Activated T-cell treated with anti-CD3 and anti-CD28 coated beads, Interleukin-2, amount 50 U/mL, for 72 hours (primary cell): Measurements from ENCODE around the gene RIOX2. TPM values are rescaled to one million over a fixed set of nuclear protein-coding genes. Genes with fewer than 3 reads are reported as not detected.

Experiments used
- ATAC-seq, 2 donors: fragments of 150-1000 bp; cut with Tn5 transposase; replicated peaks in 1 of 2; 2 replicates each; pipeline ENCODE4 v1.10.0; 2021; ENCODE audit warnings: moderate library complexity in 2 of 2, mild to moderate bottlenecking in 1 of 2
- DNase-seq, 2 donors: peaks; one replicate each; pipeline ENCODE4 v3.0.0; 2021 to 2022; ENCODE audit warnings: mixed read lengths in 1 of 2
- H3K27ac Mint-ChIP-seq: one replicate; pipeline ENCODE4 v1.8.0; 2022; ENCODE audit warnings: mild to moderate bottlenecking, moderate library complexity, mixed read lengths
- H3K27me3 Mint-ChIP-seq: one replicate; pipeline ENCODE4 v1.8.0; 2022; ENCODE audit warnings: low read depth, mixed read lengths
- H3K36me3 Mint-ChIP-seq, 2 donors: one replicate each; pipeline ENCODE4 v1.8.0; 2022; ENCODE audit warnings: mixed read lengths in 2 of 2, mild to moderate bottlenecking in 1 of 2; ENCODE audit not compliant: insufficient read depth in 2 of 2
- H3K4me1 Mint-ChIP-seq: one replicate; pipeline ENCODE4 v1.8.0; 2022; ENCODE audit warnings: low read depth, mixed read lengths
- H3K4me3 Mint-ChIP-seq, 2 donors: one replicate each; pipeline ENCODE4 v1.8.0; 2022; ENCODE audit warnings: mild to moderate bottlenecking in 2 of 2, mixed read lengths in 2 of 2, moderate library complexity in 2 of 2
- H3K9me3 Mint-ChIP-seq, 2 donors: one replicate each; pipeline ENCODE4 v1.8.0; 2022; ENCODE audit warnings: mixed read lengths in 2 of 2
- total RNA-seq, 2 donors: library from RNA; stranded (reverse); gene quantifications; one replicate each; pipeline ENCODE4 v1.2.3, GENCODE V29; 2022

Gene RIOX2
- total RNA-seq, 2 donors from 2014 or later, result 32.8 to 37.8 TPM

DNA sequence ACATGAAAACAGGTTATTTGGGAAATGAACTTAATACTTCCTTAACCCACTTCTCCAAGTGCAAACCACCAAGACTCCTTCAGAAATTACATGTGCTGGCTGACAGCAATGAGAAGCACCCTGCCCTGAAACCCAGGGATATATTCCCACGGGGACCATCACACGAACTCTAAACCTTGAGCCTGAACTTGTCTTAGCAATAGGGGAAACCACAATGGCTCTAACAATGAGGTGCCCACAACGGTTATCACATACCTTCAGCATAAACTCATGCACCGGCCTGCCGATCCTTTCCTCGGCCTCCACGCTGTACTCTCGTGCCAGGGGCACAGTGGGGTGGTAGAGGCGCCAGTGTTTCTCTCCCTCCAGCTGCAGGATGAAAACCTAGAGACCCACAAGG is 13.4 kb downstream of the RIOX2 start:
- Mint-ChIP-seq H3K36me3 (peaks cover 1 to 24% of the 10 kb centered on the region in 2 donors), H3K27me3 (no peaks in the 10 kb centered on the region), H3K27ac (no peak overlapping the region), H3K4me1 (peaks cover 4% of the 10 kb centered on the region), H3K4me3 (no peak overlapping the region), H3K9me3 (no peaks in the 10 kb centered on the region)
- ATAC-seq (no peak), DNase-seq (no peak)

DNA sequence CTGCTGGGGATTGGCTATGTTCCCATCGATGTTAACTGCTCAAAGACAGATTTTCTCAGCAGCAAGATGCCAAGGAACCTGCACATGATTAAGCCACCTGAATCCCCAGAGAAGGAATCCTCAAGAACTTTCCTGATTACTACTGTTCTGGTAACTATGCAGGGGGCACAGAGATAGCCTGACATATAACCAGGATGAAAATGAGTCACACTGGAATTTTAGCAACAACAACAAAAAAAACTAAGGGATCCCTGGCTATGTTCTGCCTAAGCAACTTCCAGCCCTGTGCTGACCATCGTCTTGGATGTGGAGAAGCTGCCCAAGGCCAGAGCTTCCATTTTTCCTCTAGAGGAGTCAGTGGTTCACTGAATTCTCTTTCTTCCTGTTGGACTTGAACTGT is 13.8 kb downstream of the RIOX2 start:
- H3K27ac Mint-ChIP-seq, result no peak overlapping the region
- no peak overlapping the region for H3K4me3 Mint-ChIP-seq
- no peaks in the 10 kb centered on the region for H3K27me3 Mint-ChIP-seq
- H3K9me3 Mint-ChIP-seq, result no peaks in the 10 kb centered on the region
- no peak for ATAC-seq
- no peak for DNase-seq
- no peaks in the 10 kb centered on the region for H3K4me1 Mint-ChIP-seq
- H3K36me3 Mint-ChIP-seq, result peaks cover 1 to 24% of the 10 kb centered on the region in 2 donors

DNA sequence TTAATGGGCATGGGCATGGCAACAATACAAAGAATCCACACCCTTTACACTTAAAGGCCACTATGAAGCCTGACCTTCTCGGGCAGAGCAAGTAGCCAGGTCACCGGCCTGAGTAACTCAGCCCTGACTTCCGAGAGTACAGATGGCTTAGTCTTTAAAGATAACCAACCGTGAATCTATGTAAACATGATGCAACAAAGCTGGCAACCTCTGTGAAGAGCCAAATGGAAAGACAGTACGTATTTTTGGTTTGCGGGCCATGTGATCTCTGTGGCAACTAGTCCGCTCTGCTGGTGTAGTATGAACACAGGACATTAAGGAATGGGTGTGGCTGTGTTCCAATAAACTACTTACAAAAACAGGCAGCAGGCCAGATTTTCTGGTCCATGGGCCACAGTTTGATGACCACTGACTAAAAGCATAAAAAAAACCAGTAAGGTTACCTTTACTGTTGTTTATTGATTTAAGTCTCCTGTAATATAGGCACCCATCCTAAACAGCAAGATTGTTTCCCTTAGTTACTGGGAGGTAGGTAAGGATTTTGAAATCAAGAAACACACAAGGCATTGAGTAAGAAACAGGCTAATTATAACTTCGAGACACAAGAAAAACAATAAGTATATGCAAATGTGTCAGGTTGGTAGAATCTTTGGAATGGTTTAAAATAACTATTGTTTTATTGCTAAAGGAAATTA is 14.5 kb downstream of the RIOX2 start:
- DNase-seq (no peak), ATAC-seq (no peak)
- Mint-ChIP-seq H3K4me1 (no peaks in the 10 kb centered on the region), H3K27ac (no peak overlapping the region), H3K36me3 (peaks cover 4 to 24% of the 10 kb centered on the region in 2 donors), H3K27me3 (no peaks in the 10 kb centered on the region), H3K9me3 (no peaks in the 10 kb centered on the region), H3K4me3 (no peak overlapping the region)

DNA sequence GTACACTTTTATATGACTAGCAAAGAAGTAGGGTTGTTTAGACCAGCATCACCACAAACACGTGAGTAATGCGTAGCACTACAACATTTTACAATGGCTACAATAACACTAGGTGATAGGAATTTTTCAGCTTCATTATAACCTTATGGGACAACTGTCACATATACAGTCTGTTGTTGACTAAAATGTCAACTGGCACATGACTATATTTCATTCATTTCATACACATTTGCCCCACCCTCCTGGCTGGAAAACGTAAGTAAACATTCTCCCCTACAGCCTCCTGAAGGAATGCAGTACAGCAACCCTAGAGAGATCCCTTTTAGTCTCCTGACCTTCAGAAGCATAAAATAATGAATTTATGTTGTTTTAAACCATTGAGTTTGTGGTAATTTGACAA is 16.2 kb downstream of the RIOX2 start:
- ATAC-seq (no peak), DNase-seq (no peak)
- H3K4me1 Mint-ChIP-seq, result no peaks in the 10 kb centered on the region
- H3K27ac Mint-ChIP-seq, result peak overlapping the region; percentile 79
- no peak overlapping the region for H3K4me3 Mint-ChIP-seq
- no peaks in the 10 kb centered on the region for H3K9me3 Mint-ChIP-seq
- H3K27me3 Mint-ChIP-seq, result no peaks in the 10 kb centered on the region
- peaks cover 2 to 15% of the 10 kb centered on the region in 2 donors for H3K36me3 Mint-ChIP-seq

DNA sequence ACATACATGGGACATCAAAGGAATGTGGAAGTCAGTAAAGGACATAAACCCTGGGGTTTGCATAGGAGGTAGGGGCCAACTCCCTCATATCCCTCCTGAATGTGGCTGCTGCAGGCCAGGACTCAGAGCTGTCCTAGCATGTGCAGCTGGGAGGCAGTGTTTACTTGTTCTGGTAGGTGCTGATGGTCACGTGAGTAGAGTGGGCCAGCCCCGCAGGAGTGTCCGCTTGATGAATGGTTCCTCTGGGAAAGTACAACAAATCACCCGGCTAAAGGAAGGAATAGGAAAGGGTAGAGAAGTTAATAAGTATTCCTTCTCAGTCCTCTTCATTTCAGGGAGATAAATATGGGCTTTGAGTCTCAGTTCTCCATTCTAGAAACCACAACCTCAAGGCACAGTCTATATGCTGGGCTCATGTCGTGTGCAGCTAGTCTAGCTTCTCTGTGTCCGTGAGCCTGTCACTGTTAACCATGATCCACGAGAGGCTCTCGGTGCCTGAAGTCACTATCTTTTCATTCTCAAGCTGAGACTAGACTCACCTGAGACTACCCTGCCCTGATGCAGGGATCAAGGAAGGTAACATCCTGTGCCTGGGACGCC is 17.9 kb downstream of the RIOX2 start:
- ATAC-seq (no peak), DNase-seq (no peak)
- no peak overlapping the region for H3K27ac Mint-ChIP-seq
- H3K4me1 Mint-ChIP-seq, result no peaks in the 10 kb centered on the region
- H3K27me3 Mint-ChIP-seq, result no peaks in the 10 kb centered on the region
- H3K4me3 Mint-ChIP-seq, result no peak overlapping the region
- no peaks in the 10 kb centered on the region for H3K9me3 Mint-ChIP-seq
- H3K36me3 Mint-ChIP-seq, result peaks cover 2 to 16% of the 10 kb centered on the region in 2 donors

DNA sequence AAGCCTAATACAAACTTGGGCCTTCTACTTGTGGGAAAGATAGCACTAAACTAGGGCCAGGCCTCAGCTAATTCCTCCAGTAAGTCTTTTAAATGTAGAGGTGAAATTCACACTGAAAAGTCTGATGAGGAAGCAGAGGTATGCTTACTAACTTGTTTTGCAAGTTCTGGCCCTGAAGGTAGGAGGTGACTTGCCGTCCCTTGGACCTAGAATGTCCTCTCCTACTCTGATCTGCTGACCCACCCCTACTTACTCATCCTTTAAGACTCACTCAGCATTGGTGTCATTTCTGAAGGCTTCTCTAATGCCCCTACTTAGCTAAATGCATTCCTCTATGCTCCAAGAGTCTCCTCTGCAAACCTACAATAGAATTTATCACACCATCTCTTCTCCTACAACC is 19.4 kb downstream of the RIOX2 start:
- H3K27me3 Mint-ChIP-seq, result no peaks in the 10 kb centered on the region
- DNase-seq (no peak), ATAC-seq (no peak)
- peaks cover 7 to 21% of the 10 kb centered on the region in 2 donors for H3K36me3 Mint-ChIP-seq
- no peaks in the 10 kb centered on the region for H3K4me1 Mint-ChIP-seq
- no peak overlapping the region for H3K4me3 Mint-ChIP-seq
- H3K9me3 Mint-ChIP-seq, result no peaks in the 10 kb centered on the region
- H3K27ac Mint-ChIP-seq, result no peak overlapping the region

DNA sequence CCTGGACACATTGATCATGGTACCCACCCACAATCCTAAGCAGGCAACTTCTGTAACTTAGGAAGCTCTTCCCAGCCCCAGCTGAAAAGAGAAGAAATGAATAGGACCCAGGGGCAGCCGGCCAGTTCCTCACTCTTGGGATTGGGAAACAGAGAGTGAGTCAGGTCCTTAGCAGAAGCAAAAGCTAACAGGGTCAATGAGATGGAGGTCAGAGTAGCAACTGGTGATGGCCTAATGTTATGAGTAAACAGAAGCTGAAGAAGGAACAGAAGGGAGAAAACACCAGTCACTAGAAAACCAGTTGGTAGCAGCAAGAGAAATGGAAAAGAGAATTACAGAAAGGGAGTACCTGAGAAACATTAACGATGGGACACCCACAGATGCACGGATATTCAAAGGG is 20.0 kb downstream of the RIOX2 start:
- DNase-seq (no peak), ATAC-seq (no peak)
- no peaks in the 10 kb centered on the region for H3K27me3 Mint-ChIP-seq
- H3K4me3 Mint-ChIP-seq, result no peak overlapping the region
- H3K27ac Mint-ChIP-seq, result peak overlapping the region; percentile 22
- H3K9me3 Mint-ChIP-seq, result no peaks in the 10 kb centered on the region
- H3K4me1 Mint-ChIP-seq, result no peaks in the 10 kb centered on the region
- peaks cover 7 to 23% of the 10 kb centered on the region in 2 donors for H3K36me3 Mint-ChIP-seq

DNA sequence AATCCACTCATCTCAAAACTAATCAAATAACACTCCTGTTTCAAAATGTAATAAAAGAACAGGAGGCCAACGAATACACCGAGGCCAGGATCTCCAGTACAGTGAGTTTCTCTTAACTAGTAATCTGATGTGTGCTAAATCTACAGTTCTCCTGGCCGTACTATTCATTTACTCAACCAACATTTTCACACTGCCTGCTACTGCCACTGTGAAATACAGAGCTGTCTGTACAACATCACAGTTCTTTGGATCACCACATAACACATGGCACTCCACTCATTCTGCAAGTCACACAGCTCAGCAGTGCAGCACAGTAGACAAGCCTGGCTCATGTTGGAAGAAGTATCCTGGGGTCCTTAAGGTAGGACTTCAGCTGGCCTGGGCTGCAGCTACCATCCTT is 21.9 kb downstream of the RIOX2 start:
- H3K27me3 Mint-ChIP-seq, result no peaks in the 10 kb centered on the region
- peak in 1 of 2 donors; percentile 58 for ATAC-seq
- H3K27ac Mint-ChIP-seq, result no peak overlapping the region
- peaks cover 11 to 23% of the 10 kb centered on the region in 2 donors for H3K36me3 Mint-ChIP-seq
- no peak for DNase-seq
- H3K9me3 Mint-ChIP-seq, result no peaks in the 10 kb centered on the region
- no peak overlapping the region for H3K4me3 Mint-ChIP-seq
- no peaks in the 10 kb centered on the region for H3K4me1 Mint-ChIP-seq

DNA sequence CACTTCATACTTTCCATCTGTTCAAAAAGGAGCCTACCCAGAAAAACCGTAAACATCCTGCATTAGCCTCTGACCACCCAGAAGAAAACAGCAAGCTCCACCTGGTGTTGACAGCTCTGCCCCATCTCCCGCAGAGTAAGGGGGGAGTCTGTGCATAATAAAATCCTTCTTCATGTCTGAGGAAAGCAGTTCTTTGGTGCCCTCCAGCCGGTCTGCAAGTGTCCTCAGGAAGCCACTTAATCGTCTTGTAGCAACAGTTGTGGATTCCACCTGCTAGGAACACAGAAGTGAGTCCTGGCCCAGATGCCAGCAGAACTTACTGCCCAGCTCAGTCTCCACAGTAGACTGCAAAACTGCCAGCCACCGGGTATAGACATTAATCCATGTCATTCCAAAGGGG is 22.5 kb downstream of the RIOX2 start:
- DNase-seq (no peak), ATAC-seq (no peak)
- Mint-ChIP-seq H3K36me3 (peaks cover 11 to 21% of the 10 kb centered on the region in 2 donors), H3K27ac (no peak overlapping the region), H3K27me3 (no peaks in the 10 kb centered on the region), H3K4me1 (no peaks in the 10 kb centered on the region), H3K4me3 (no peak overlapping the region), H3K9me3 (no peaks in the 10 kb centered on the region)

DNA sequence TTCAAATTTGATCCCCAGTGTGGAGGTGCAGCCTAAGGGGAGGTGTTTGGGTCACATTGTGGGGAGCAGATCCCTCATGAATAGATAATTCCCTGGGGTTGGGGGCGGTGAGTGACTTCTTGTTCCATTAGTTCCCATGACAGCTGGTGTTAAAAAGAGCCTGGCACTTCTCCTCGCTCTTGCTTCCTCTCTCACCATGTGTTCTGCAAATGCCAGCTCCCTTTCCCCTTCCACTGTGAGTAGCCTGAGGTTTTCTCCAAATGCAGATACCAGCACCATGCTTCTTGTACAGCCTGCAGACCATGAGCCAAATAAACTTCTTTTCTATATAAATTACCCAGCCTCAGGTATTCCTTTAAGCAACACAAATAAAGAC is 23.1 kb downstream of the RIOX2 start:
- peaks cover 11 to 23% of the 10 kb centered on the region in 2 donors for H3K36me3 Mint-ChIP-seq
- H3K27me3 Mint-ChIP-seq, result no peaks in the 10 kb centered on the region
- H3K4me3 Mint-ChIP-seq, result no peak overlapping the region
- peaks cover 1% of the 10 kb centered on the region for H3K4me1 Mint-ChIP-seq
- ATAC-seq (no peak), DNase-seq (no peak)
- H3K9me3 Mint-ChIP-seq, result no peaks in the 10 kb centered on the region
- no peak overlapping the region for H3K27ac Mint-ChIP-seq

DNA sequence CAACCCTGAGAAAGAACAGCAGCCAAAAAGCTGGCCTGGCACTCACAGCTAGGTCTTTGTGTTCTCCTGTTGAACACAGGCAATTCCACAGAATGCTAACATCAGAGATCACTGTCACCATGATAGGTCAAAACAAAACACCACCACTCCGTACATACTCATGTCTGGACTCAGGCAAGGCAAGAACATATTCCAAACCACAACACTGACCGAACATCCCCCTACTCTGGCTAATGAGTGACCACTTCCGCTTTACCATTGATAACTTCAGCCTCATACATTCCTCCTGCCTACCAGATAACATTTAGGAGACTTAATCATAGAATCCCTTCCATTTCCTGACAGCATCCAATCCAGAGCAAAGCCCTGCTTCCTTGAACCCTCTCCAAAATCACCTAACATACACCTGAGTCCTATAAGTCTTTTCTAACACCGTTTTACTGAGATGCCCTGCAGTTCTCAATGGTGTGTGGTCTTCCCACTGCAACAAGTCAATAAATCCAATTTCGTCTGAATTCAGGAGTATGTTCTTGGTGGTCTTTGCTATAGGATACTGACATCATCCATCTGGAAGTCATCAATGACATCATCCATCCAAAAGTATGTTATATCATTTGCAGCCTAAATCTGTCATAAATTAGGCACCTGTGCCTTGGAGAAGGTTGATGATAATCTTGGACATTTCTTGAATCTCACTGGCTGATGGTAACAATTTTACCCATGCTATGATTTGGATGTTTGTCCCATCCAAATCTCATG is 23.7 kb downstream of the RIOX2 start:
- DNase-seq (no peak), ATAC-seq (no peak)
- peaks cover 7% of the 10 kb centered on the region for H3K4me1 Mint-ChIP-seq
- no peak overlapping the region for H3K4me3 Mint-ChIP-seq
- H3K9me3 Mint-ChIP-seq, result no peaks in the 10 kb centered on the region
- H3K27me3 Mint-ChIP-seq, result no peaks in the 10 kb centered on the region
- peak overlapping the region; percentile 14 for H3K27ac Mint-ChIP-seq
- H3K36me3 Mint-ChIP-seq, result peaks cover 11 to 23% of the 10 kb centered on the region in 2 donors

DNA sequence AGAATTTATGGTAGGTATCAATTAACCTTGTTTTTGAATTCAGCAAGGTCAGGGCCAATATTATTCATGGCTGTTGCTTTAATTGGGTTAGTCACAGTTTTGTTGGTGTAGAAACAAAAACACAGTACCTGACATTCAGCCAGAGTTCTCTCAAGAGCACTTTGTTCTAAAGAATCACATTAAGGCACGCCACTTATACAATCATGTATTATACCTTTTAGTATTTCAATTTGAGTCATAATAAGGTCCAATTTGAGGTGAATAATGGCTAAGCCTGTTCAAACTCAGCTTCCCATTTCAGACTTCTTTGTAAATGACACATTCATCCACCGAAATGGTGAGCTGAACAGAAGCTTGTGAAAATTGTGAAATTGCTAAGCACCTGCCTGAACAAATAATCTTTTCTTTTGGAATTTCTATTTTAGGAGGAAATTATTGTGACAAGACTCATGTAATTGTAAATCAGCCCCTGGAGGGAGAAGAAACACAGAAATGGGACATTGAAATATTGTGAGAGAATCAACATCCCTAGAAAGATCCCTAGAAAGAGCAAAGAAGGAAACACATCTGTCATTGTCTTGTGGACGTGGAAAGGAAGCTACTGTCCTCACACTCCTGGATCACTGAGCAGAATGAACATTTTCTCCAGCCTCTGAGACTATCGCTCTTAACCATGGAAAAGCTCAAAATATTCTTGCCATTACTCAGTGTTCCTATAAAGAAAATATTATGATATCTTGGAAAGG is 29.3 kb downstream of the RIOX2 start:
- Mint-ChIP-seq H3K36me3 (peaks cover 4 to 12% of the 10 kb centered on the region in 2 donors), H3K4me3 (peak overlapping the region; percentile 37 to 38), H3K27me3 (no peaks in the 10 kb centered on the region), H3K4me1 (peaks cover 19% of the 10 kb centered on the region), H3K9me3 (no peaks in the 10 kb centered on the region), H3K27ac (peak overlapping the region; percentile 77)
- DNase-seq, result no peak
- ATAC-seq, result peak; percentile 88 to 94

DNA sequence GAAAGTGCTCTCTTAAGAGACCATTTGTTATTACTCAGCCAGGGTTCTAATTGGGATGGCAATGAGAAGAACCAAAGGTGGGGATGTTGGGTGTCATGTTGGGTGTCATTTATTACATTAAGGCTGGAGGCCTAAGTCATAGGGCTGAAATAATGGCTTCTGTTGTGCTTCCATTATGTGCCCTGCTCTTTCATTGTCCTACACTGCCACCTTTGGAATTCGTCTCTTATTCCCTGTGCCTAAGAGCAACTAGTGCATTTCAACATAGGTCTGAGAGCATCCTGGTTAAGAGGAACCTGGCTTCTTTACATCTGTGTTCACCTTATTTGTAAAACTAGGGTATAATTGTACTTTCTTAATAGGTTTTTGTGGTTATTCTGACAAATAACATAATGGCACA is 32.2 kb downstream of the RIOX2 start:
- no peaks in the 10 kb centered on the region for H3K27me3 Mint-ChIP-seq
- no peak for DNase-seq
- no peak overlapping the region for H3K4me3 Mint-ChIP-seq
- H3K9me3 Mint-ChIP-seq, result no peaks in the 10 kb centered on the region
- H3K4me1 Mint-ChIP-seq, result peaks cover 47% of the 10 kb centered on the region
- no peak overlapping the region for H3K27ac Mint-ChIP-seq
- ATAC-seq, result no peak
- H3K36me3 Mint-ChIP-seq, result peaks cover 6 to 8% of the 10 kb centered on the region in 2 donors
